Loucy (cell line): ENCODE data around the gene PARM1.

Experiments
- H2AFZ ChIP-seq: fragments of 200-600 bp; sonication (generic); 2 replicates; pipeline ENCODE4 v1.6.0; 2016; ENCODE audit warnings: antibody characterized with exemption, mild to moderate bottlenecking, low read length, moderate library complexity
- H3F3A ChIP-seq: fragments of 200-600 bp; 2 replicates; pipeline ENCODE4 v1.6.0; 2016; ENCODE audit warnings: antibody characterized with exemption, low read depth, mild to moderate bottlenecking
- H3K27me3 ChIP-seq: fragments of 200-600 bp; sonication (generic); 2 replicates; pipeline ENCODE4 v1.6.1; 2014; ENCODE audit warnings: low read length, mild to moderate bottlenecking; ENCODE audit not compliant: insufficient read depth, poor library complexity, severe bottlenecking
- H3K36me3 ChIP-seq: fragments of 200-600 bp; sonication (generic); 2 replicates; pipeline ENCODE4 v1.6.1; 2016; ENCODE audit warnings: low read length; ENCODE audit not compliant: insufficient read depth
- H3K4me1 ChIP-seq: fragments of 200-600 bp; sonication (generic); 2 replicates; pipeline ENCODE4 v1.5.1; 2014; ENCODE audit warnings: low read length, mild to moderate bottlenecking; ENCODE audit not compliant: insufficient read depth, poor library complexity, severe bottlenecking
- H3K4me2 ChIP-seq: fragments of 200-600 bp; sonication (generic); 2 replicates; pipeline ENCODE4 v1.6.0; 2014; ENCODE audit warnings: antibody characterized with exemption, low read length, low read depth, mild to moderate bottlenecking; ENCODE audit not compliant: poor library complexity, severe bottlenecking
- H3K4me3 ChIP-seq: fragments of 200-600 bp; sonication (generic); 2 replicates; pipeline ENCODE4 v1.5.1; 2014; ENCODE audit warnings: low read length, mild to moderate bottlenecking, mixed read lengths; ENCODE audit not compliant: poor library complexity, severe bottlenecking
- H3K79me2 ChIP-seq: fragments of 200-600 bp; sonication (generic); 2 replicates; pipeline ENCODE4 v1.6.1; 2014; ENCODE audit warnings: low read length; ENCODE audit not compliant: insufficient read depth
- H3K9ac ChIP-seq: fragments of 200-600 bp; sonication (generic); 2 replicates; pipeline ENCODE4 v1.6.0; 2014; ENCODE audit warnings: mild to moderate bottlenecking, low read depth, low read length, moderate library complexity; ENCODE audit not compliant: poor library complexity, severe bottlenecking
- H3K9me2 ChIP-seq: fragments of 200-600 bp; sonication (generic); replicated peaks from 2 replicates; pipeline ENCODE4 v1.6.1; 2016; ENCODE audit warnings: low read depth, low read length, mixed read lengths
- H3K9me3 ChIP-seq: fragments of 200-600 bp; sonication (generic); 2 replicates; pipeline ENCODE4 v1.6.1; 2014; ENCODE audit warnings: mild to moderate bottlenecking, antibody characterized with exemption, low read length, low read depth; ENCODE audit not compliant: insufficient read depth
- H4K20me1 ChIP-seq: fragments of 200-600 bp; sonication (generic); 2 replicates; pipeline ENCODE4 v1.6.0; 2014; ENCODE audit warnings: antibody characterized with exemption, low read length, mild to moderate bottlenecking; ENCODE audit not compliant: insufficient read depth, poor library complexity, severe bottlenecking
- CTCF ChIP-seq: fragments of 200-600 bp; sonication (generic); conservative IDR thresholded peaks from 2 replicates; pipeline ENCODE4 v1.5.1; 2014; ENCODE audit warnings: mild to moderate bottlenecking, antibody characterized with exemption, low read length
- EZH2phosphoT487 ChIP-seq: fragments of 200-600 bp; IDR thresholded peaks from 2 replicates; pipeline ENCODE4 v1.6.1; 2018; ENCODE audit warnings: antibody characterized with exemption, mild to moderate bottlenecking, moderate library complexity, borderline replicate concordance

The PARM1 gene

GRCh38 chr4:74930162-74930561 lies 2.8 kb upstream of the PARM1 start:
- H2AFZ ChIP-seq = no peak overlapping the region
- no peaks in the 10 kb centered on the region for H3F3A ChIP-seq
- H3K79me2 ChIP-seq = no peaks in the 10 kb centered on the region
- H3K9ac ChIP-seq = no peak overlapping the region
- no peaks in the 10 kb centered on the region for H3K36me3 ChIP-seq
- no peaks in the 10 kb centered on the region for H3K4me1 ChIP-seq
- H3K4me3 ChIP-seq = no peak overlapping the region
- H3K4me2 ChIP-seq = no peak overlapping the region
- no peaks in the 10 kb centered on the region for H4K20me1 ChIP-seq
- no peaks in the 10 kb centered on the region for H3K9me3 ChIP-seq
- no peaks in the 10 kb centered on the region for H3K9me2 ChIP-seq
- TF ChIP-seq CTCF = no peak
- no peak for TF ChIP-seq EZH2phosphoT487
- no peaks in the 10 kb centered on the region for H3K27me3 ChIP-seq

- no peaks in the 10 kb centered on the region for H3K27me3 ChIP-seq
- no peak overlapping the region for H3K9ac ChIP-seq
- no peaks in the 10 kb centered on the region for H3K9me2 ChIP-seq
- TF ChIP-seq EZH2phosphoT487 = no peak
- TF ChIP-seq CTCF = no peak
- no peaks in the 10 kb centered on the region for H3K79me2 ChIP-seq
- no peak overlapping the region for H2AFZ ChIP-seq
- H3K9me3 ChIP-seq = no peaks in the 10 kb centered on the region
- no peaks in the 10 kb centered on the region for H3F3A ChIP-seq
- no peaks in the 10 kb centered on the region for H3K36me3 ChIP-seq
- no peaks in the 10 kb centered on the region for H4K20me1 ChIP-seq
- H3K4me3 ChIP-seq = no peak overlapping the region
- H3K4me1 ChIP-seq = no peaks in the 10 kb centered on the region
- no peak overlapping the region for H3K4me2 ChIP-seq
These were observed 1.5 kb upstream of the PARM1 start for GRCh38 chr4:74931376-74931775.

GRCh38 chr4:74932010-74932409 lies 906 bp upstream of the PARM1 start:
- Histone ChIP-seq H3K79me2 (no peaks in the 10 kb centered on the region), H3K4me2 (no peak overlapping the region)

More at GRCh38 chr4:74932010-74932409, 906 bp upstream of the PARM1 start:
- TF ChIP-seq CTCF (no peak), EZH2phosphoT487 (no peak)
- H3K36me3 ChIP-seq = no peaks in the 10 kb centered on the region
- no peaks in the 10 kb centered on the region for H3K9me2 ChIP-seq
- H3K4me3 ChIP-seq = no peak overlapping the region
- no peak overlapping the region for H2AFZ ChIP-seq
- H3F3A ChIP-seq = no peaks in the 10 kb centered on the region
- no peaks in the 10 kb centered on the region for H3K27me3 ChIP-seq
- H3K4me1 ChIP-seq = no peaks in the 10 kb centered on the region
- H4K20me1 ChIP-seq = no peaks in the 10 kb centered on the region
- no peak overlapping the region for H3K9ac ChIP-seq
- no peaks in the 10 kb centered on the region for H3K9me3 ChIP-seq
